ENCODE results near the gene FAM98C. TPM values are rescaled to one million over a fixed set of nuclear protein-coding genes. Genes with fewer than 3 reads are reported as not detected.

The FAM98C gene
- total RNA-seq, 4 donors from 2014 or later: 22.1 to 36.5 (median 23.9) TPM

DNA sequence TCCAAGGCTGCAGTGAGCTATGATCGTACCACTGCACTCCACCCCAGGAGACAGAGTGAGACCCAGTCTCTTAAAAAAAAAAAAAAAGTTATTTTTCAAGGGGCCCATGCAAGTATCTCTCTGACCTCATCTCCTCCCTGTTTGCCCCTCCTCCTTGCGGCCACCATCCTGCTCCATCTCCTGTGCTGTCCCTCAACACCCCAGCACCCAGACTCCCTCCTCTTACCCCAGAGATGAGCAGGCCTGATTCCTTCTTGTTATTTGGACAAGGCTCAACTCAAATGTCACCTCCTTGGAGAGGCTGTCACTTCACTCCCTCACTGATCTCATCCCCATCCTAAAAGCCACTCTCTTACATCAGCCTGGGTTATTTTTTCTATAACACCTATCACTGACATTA is 35.0 kb downstream of the FAM98C start:
- Histone ChIP-seq H3K36me3 (no peaks in the 10 kb centered on the region), H3K27ac (no peak overlapping the region), H3K4me3 (replicated peaks in 1 of 3) (no peak overlapping the region), H3K4me1 (no peaks in the 10 kb centered on the region), H3K9me3 (no peaks in the 10 kb centered on the region), H3K27me3 (no peaks in the 10 kb centered on the region)
- no peak for DNase-seq
- 68 to 81% methylated on average over 2 of the region's 2 CpGs for WGBS, 2 donors
- intact Hi-C loops (cut with DNase I): no loop called here
- TF ChIP-seq, protein P1, sequence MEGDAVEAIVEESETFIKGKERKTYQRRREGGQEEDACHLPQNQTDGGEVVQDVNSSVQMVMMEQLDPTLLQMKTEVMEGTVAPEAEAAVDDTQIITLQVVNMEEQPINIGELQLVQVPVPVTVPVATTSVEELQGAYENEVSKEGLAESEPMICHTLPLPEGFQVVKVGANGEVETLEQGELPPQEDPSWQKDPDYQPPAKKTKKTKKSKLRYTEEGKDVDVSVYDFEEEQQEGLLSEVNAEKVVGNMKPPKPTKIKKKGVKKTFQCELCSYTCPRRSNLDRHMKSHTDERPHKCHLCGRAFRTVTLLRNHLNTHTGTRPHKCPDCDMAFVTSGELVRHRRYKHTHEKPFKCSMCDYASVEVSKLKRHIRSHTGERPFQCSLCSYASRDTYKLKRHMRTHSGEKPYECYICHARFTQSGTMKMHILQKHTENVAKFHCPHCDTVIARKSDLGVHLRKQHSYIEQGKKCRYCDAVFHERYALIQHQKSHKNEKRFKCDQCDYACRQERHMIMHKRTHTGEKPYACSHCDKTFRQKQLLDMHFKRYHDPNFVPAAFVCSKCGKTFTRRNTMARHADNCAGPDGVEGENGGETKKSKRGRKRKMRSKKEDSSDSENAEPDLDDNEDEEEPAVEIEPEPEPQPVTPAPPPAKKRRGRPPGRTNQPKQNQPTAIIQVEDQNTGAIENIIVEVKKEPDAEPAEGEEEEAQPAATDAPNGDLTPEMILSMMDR (IDR thresholded peaks at IDR 0.05): no peak
- TF ChIP-seq POLR2A (IDR thresholded peaks at IDR 0.05): no peak

GRCh38 chr19:38440592-38440991 is 37.7 kb downstream of the FAM98C start:
- Histone ChIP-seq H3K4me3 (replicated peaks in 1 of 3) (no peak overlapping the region), H3K27ac (no peak overlapping the region), H3K4me1 (no peaks in the 10 kb centered on the region), H3K36me3 (no peaks in the 10 kb centered on the region), H3K27me3 (no peaks in the 10 kb centered on the region), H3K9me3 (no peaks in the 10 kb centered on the region)
- 58 to 60% methylated on average over 14 of the region's 14 CpGs for WGBS, 2 donors
- no peak for TF ChIP-seq POLR2A (IDR thresholded peaks at IDR 0.05)
- TF ChIP-seq, protein P1 (IDR thresholded peaks at IDR 0.05): no peak
- DNase-seq: no peak
- intact Hi-C loops (cut with DNase I): no loop called here

DNA sequence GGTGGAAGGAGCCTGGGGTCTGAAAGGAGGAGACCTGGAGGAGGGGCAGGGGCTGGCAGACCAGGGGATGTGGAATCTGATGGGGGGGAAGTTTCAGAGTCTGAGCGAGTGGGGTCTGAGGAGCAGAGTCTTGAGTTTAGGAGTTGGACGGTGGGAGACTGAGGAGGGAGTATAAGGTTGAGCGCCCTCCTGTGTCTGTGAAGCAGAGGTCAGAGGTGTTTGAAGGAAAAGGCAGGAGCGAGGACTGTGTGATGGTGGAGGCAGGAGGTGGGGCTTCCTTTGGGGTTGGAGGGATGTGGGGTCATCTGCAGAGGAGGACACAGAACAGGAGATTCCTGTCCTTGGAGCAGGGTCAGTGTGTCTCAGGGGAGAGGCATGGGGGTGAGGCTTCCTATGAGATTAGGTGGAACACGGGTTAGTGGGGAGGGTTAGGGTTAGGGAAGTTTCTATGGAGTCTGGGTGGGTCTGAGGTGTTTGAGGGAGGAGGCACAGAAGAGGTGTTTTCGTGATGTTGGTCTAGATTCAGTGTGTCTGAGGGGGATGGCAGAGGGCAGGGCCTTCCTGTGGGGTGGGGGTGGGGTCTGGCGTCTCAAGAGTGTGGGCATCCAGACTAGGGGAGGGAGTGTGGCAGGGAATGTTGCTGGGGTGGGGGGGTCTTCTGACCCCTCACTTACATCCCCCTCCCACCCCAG is 38.9 kb downstream of the FAM98C start:
- TF ChIP-seq POLR2A (IDR thresholded peaks at IDR 0.05): no peak
- TF ChIP-seq, protein P1 (IDR thresholded peaks at IDR 0.05): no peak
- Histone ChIP-seq H3K27ac (no peak overlapping the region), H3K27me3 (no peaks in the 10 kb centered on the region), H3K4me1 (no peaks in the 10 kb centered on the region), H3K4me3 (replicated peaks in 1 of 3) (no peak overlapping the region), H3K36me3 (no peaks in the 10 kb centered on the region), H3K9me3 (no peaks in the 10 kb centered on the region)
- intact Hi-C loops (cut with DNase I): no loop called here
- 46 to 51% methylated on average over 7 of the region's 7 CpGs for WGBS, 2 donors
- no peak for DNase-seq

DNA sequence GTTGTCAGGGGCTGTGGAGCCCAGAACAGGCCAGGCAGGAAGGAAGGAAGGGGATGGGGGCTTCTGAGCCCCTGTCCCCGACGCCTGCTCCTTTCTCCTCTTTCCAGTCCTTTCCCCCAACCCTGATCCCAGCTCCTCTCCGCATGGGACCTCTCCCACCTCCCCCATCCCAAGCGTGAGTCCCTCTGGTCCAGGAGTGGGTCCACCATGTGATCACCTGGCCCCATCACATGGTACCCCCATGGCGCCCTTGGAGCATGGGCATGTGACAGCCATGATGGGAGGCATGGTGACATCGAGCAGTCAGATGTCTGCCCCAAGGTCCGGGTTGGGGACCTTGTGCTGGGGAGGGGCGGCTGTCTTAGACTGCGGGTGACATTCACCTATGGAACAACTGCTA is 39.8 kb downstream of the FAM98C start:
- no peak overlapping the region for H3K4me3 ChIP-seq (replicated peaks in 1 of 3)
- no peak overlapping the region for H3K27ac ChIP-seq
- no peaks in the 10 kb centered on the region for H3K36me3 ChIP-seq
- intact Hi-C loops (cut with DNase I): no loop called here
- TF ChIP-seq, protein P1 (IDR thresholded peaks at IDR 0.05): no peak
- no peak for TF ChIP-seq POLR2A (IDR thresholded peaks at IDR 0.05)
- DNase-seq: no peak
- no peaks in the 10 kb centered on the region for H3K27me3 ChIP-seq
- 72 to 100% methylated on average over 3 to 5 of the region's 9 CpGs for WGBS, 2 donors
- H3K4me1 ChIP-seq: no peaks in the 10 kb centered on the region
- no peaks in the 10 kb centered on the region for H3K9me3 ChIP-seq

DNA sequence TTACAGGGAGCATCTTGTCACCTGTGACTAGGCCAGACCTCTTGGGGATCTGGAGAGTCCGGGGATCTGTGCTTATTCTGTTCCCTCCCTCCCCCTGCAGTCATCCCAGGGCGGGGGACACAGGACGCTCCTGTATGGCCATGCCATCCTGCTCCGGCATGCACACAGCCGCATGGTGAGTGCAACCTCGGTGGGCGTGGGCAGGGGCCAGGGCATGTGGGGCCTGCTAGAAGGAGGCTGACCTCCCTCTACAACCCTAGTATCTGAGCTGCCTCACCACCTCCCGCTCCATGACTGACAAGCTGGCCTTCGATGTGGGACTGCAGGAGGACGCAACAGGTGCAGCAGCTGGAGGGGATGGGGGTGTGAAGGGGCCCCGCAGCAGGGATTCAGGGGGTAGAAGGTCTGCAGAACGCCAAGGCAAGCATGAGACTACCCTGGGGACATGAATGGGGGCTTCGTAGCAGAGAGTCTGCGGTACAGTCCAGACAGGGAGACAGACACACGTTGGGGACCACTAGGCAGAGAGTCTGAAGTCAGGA is 40.6 kb downstream of the FAM98C start:
- intact Hi-C loops (cut with DNase I): no loop called here
- WGBS, 2 donors: 76 to 87% methylated on average over 9 to 14 of the region's 15 CpGs
- no peak for DNase-seq

More for the DNA sequence above, 40.6 kb downstream of the FAM98C start:
- no peaks in the 10 kb centered on the region for H3K9me3 ChIP-seq
- no peak for TF ChIP-seq POLR2A (IDR thresholded peaks at IDR 0.05)
- no peaks in the 10 kb centered on the region for H3K27me3 ChIP-seq
- H3K27ac ChIP-seq: no peak overlapping the region
- H3K4me1 ChIP-seq: no peaks in the 10 kb centered on the region
- H3K4me3 ChIP-seq (replicated peaks in 1 of 3): no peak overlapping the region
- H3K36me3 ChIP-seq: no peaks in the 10 kb centered on the region

Data from thyroid gland (tissue), 4 donors.